G401.6 (cell line): Measurements from ENCODE around the gene TCOF1.
A peak's percentile ranks its signal among the peaks of the same experiment; 100 is the strongest.
"Not testable (repeated sequence)": the region's sequence is repeated elsewhere in the genome, so short reads cannot be mapped to it uniquely, and the experiment has no call there.

ENCODE experiments used
- FAIRE-seq: peaks from 2 replicates; lab custom pipeline; 2012; peaks lifted over from hg19 to GRCh38; lab: Jason Lieb, UNC

The TCOF1 gene

DNA sequence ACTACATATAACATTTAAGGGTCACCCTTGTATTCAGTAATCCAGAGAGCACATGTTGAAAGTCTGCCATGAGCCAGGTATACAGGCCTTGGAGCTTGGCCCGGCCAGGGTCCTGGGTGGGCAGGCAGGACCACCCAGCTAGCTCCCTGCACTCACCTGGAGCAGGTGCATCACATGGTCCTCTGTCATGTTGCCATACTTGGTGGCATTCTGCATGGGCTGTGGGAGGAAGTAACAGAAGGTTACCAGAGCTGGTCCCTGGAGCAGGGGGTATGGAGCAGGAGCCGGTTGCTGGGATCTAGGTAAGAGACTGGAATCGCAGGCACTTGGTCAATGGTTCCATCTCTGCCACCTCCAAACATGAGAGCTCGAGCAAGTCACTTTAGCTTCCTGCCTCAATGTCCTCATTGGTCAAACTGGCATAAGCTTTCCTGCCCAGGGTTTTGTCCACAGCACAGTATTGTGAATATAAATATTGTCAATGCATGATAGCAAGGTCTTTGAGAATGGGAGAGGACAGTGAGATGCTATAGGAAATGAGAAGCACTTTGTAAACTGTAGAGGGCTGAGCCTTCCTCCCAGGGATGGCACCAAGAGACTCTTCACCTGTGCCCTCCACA lies 48.7 kb downstream of the TCOF1 start:
- FAIRE-seq = no peak

DNA sequence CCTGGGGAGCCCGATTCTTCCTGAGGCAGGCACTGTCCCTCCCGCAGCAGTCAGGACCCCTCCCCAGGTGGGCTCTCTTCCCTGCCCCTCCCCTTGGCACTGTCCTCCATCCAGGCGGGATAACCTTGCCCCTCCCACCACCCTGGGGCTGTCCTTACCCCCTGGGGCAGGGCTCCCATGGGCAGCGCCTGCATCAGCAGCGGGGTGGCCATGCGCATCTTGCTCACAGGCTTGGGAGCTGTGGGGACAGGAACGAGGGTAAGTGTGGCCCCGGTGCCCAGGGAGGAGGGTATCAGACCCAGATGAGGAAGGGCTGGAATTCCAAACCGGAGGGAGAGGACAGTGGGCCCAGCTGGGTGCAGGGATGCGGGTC lies 49.2 kb downstream of the TCOF1 start:
- no peak for FAIRE-seq

DNA sequence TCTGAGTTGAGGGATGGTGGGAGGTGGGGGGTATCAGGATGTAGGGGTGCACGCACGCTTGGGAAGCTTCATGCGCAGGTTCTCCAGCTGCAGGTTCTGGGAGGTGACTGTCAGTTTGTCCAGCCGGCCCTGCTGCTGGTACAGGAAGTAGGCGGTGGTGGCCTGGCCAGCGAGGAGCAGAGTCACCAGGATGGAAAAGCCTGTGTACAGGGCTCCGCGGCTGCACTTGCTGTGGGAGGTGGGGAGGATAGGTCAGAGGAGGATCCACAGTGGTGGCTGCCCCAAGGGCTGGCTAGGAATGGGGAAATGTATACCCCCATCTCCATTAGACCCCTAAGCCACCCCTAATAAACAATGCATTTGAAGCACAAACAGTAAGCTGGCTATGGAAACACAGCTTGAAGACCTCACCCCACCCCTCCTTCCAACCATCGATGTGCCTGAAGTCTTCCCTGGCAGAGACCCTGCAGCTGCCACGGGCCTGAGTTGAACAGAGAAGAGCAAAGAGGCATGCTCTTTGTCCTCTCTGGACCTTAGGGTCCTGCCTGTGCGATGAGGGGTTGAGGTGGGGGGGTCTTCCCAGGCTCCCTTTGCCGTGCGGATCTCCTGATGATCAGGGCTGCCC lies 49.7 kb downstream of the TCOF1 start:
- no peak for FAIRE-seq

DNA sequence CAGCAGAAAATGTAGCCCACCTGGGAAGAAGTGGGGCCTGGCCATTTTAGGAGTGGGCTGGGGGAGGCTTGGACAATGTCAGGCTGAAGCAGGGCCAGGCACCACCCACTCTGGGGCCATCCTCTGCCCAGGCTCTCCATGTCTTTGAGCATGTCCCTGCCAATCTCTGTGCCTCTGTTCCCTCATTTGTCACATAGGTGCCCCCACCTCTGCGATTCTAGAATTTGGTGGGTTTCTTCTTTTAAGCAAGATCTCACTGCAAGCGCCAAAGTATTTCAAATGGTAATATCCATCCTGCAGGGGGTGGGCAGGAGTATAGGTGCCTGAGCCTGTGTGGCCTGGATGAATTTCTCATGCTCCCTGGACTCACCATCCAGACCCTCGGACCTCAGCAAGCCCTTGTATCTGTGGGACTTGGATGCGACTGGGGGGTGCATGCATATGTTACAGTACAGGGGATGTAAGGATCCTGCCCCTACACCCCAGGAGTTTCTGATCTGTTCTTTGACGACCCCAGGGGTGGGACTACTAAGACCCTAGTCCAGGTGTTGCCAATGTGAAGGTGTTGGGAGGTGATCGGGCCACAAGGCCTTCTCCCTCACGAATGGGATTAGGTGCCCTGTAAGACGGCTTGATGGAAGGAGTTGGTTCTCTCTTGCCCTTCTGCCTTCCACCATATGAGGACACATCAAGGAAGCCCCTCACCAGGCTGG lies 50.9 kb downstream of the TCOF1 start:
- FAIRE-seq = no peak

DNA sequence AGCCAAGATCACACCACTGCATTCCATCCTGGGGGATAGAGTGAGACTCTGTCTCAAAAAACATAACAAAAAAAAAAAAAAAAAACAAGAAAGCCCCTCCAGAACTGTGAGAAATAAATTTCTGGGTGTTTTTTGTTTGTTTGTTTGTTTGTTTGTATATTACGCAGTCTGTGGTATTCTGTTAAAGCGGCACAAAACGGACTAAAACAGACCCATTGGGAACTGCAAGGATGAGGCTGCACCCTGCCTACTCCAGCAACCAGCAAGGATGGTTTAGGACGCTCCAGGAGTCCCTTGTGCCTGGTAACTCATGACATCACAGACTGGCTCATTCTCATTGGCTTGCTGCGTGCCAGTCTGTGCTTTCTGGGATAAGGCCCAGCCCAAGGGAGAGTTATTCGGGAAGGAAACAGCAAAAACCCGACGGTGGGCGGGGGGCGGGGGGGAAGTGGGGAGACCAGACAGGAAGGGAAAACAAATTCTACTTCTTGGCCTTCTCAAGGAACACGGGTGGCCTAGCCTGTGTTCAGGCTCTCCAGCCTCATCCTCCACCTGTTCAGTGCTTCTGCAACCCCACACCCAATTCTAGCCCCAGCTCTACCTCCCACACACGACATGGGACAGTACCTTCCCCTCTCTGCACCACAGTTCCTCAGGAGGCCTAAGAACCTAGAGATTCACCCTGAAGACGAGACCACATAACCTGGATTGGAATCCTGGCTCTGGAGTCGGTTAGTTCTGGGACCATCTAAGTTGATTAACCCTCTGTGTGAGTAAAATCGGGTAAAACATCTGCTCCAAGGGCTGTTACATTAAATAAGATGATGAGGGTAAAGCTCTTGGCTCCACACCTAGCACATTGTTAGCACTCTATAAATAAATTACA lies 52.4 kb downstream of the TCOF1 start:
- FAIRE-seq = peak; percentile 94

DNA sequence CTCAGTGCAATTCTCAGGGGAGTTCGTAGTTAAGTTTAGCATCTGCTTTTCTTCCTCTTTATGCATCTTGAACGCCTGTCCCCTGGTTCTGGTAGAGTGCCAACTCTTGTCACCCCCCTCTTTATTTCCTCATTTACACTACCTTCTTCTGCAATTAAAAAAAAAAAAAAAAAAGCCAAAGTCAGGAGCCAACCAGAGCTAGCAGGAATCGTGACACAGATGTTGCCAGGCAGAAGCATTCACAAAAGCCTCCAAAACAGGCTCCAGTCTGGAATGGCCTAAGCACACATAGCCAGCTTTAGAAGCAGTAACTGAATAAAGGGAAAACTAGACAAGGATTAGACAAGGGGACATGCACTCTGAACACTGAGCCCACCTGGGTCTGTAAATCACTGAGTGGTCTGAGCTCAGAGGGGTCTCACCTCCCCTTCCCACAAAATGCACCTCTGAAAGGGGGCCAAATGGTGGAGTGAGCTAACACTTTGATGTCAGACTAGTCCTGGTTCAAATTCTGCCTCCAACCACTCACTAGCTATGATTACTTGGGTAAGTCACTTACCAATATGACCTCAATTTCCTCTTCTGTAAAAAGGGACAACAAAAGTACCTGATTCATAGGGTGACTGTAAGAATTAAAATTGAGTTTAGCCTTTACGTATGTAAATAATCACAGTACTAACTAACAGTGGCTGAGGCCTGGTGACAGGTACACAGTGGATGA lies 53.2 kb downstream of the TCOF1 start:
- FAIRE-seq = peak; percentile 91

DNA sequence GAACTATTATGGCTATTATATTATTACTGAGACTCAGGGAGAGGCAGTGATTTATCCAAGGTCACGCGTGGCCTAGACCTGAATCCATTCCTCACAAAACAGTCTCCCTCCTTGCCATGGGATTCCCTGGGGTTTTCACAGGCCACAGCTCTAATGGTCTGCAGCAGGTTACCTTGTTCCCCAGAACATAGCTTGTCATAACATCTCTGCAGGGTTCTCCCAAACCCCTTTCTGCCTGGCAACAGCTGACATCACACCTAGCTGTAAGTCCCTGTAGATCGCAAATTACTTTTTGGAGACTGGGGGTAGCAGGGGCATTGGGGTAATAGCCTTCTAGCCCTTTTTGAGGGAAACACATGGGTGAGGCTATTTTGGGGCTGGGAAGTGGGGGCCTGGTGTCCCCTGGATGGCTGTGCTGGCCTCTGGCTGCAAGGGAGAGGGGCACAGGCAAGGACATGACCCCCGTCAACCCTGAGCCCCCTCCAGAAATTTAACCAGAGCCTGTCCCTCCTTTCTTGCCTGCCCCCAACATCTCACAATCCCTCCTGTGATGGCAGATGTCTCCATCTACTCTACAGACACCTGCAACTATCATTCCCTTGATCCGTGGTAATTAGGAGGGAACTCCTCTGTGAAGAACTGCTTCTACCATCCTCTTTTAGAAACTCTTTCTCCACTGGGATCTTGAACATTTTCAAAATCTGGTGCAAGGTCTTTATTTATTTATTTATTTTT lies 53.9 kb downstream of the TCOF1 start:
- no peak for FAIRE-seq

DNA sequence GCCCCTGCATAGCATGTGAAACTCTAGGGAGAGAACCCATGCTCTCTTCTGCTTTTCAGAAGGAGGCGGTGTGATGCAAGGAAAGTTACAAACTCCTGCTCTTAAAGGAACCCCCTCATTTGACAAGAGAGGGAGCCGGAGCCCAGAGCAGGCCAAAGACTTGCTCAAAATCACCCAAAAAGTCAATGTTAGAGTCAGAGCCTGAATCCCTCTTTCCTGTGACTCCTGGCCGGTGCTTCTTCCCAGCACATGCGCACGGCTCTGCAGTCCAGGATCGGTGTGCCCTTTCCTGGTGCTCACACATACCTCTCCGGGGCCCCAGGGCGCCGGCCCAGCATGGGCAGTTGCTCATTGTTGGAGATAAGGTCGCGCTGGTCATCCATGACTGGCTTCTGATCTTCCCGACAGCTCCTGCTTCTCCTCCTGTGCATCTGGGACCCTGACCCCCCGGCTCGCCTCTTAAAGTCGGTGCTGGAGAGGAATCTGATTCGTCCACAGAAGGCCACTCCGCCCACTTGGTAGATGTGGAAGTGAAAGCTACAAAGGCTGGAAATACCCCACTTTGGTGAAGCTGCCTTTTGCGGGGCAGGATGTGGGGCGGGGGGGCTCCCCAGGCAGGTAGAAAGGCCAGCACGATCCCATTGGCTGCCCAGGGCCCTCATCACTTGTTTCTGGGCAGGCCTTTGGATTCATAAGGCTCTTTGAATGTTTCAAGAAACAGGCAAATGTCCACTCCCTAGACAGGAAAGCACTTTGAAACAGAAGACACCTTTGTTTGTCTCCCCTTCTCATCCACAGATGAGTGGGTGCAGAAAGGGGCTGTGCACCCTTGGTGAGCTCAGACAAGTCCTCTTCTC lies 55.0 kb downstream of the TCOF1 start, which contains the start of gene CD74:
TSS of gene CD74 (minus strand) at position 592 of the 857 bp plus-strand sequence. CDS start at position 431, 161 bp downstream.
- FAIRE-seq = peak; percentile 57

DNA sequence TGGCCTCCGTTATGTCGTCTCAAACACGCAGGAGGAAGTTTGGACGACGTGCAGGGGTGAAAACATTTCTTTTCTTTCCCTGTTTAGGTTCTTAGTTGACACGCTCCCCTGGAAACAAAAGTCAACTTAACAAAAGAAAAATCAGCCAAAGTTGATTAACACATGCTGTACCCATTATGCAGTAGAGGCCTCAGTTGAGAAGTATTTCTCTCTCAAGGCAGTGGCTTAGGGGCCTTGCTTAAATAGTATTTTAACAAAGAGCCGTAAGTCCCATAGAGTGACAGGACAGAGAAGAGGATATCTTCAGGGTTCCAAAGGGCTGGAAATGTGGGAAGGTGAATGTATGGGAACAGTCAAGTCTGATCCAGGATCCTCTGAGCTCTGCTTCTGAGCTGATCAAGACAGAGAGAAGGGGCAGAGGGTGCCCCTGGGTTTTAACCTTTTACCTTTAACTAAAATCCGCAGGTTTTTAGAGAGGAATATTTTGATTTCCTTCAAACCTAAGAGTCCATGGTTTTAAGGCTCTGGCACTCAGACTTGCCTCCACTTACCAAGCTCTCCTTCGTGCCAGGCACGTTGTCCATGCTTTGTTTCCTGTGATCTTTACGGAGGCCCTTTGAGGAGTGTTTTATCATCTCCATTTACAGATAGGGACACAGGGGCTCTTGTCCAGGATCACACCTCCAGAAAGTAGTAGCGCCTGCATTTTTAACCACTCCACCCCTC lies 55.8 kb downstream of the TCOF1 start:
- no peak for FAIRE-seq

DNA sequence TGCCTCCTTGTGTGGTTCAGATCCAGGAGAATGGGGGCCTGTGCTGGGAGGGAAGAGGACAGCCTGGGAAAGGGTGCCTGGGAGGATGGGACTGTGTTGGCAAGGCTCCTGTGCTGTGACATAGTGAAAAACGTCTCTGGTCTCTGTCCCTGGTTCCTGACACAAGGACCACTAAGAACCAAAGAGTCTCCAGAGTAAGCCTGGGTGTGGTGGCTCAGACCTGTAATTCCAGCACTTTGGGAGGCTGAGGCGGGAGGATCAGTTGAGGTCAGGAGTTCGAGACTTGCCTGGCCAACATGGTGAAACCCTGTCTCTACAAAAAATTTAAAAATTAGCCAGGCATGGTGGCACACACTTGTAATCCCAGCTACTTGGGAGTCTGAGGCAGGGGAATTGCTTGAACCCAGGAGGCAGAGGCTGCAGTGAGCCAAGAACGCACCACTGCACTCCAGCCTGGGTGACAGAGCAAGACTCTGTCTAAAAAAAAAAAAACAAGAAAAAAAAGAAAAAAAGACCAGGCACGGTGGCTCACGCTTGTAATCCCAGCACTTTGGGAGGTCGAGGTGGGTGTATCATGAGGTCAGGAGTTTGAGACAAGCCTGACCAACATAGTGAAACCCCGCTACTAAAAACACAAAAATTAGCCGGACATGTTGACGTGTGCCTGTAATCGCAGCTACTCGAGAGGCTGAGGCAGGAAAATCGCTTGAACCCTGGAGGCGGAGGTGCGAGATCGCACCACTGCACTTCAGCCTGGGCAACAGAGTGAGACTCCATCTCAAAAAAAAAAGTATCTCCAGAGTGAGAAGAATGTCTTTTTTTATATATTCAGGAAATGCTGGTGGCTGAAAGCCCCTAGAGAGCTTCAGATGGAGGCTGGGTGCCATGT lies 56.6 kb downstream of the TCOF1 start:
- FAIRE-seq = not testable (repeated sequence)

DNA sequence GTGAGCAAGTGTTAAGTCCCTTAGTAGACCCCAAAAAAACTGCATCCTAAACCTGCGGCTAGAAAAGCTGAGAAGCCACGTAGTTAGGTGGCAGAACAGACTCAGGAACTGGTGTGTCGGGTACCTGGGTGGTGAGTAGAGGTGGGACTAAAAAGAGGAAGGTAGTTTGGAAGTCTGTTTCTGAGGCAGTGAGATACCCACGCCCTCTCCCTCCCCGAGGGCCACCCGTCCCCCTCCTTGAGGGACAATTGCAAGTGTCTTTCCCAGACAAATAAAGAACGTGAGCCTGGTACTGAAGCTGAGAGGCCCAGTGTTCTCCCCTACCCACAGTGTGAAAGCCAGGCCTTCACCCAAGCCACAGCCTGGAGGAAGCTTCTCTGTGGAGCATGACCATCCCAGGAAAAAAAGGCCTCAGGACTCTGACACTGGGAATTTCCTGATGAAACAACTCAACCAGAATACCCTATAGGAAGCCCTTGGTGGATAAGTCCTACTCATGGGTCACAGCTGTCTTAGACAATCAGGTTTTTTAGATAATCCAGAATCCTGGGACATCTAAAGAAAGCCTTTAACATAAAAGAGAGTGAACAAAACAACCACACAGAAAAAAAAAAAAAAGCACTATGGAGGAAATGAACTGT lies 62.3 kb downstream of the TCOF1 start:
- FAIRE-seq = no peak

DNA sequence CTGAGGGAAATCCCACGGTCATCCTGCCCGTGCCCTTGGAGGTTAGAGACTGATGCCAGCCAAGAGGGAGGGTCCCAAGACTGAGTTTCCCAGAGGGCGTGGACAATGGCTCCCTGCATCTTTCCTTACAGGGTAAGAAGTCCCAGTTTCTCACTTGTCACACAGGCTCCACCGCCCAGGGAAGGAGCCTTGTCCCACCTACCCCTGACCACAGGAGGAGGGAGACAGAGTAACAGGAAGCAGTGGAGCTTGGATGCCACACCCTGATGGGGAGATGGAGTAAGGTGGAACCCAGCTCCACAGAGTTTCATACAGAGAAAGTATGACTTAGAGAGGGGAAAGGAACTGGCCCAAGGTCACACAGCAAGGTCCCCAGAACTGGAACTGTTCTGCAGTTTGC lies 64.6 kb downstream of the TCOF1 start:
- FAIRE-seq = no peak

DNA sequence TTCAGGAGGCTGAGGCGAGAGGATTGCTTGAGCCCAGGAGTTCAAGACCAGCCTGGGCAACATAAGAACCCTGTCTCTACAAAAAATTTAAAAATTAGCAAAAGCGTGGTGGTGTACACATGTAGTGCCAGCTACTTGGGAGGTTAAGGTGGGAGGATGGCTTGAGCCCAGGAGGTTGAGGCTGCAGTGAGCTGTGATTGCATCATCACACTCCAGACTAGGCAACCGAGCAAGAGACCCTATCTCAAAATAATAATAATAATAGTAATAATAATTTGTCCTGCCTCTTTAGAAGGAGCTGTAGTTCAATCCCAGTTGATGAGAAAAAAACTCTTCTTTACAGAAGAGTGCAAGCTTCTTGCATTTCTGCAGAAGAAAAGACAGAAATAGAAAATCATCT lies 65.3 kb downstream of the TCOF1 start:
- no peak for FAIRE-seq

DNA sequence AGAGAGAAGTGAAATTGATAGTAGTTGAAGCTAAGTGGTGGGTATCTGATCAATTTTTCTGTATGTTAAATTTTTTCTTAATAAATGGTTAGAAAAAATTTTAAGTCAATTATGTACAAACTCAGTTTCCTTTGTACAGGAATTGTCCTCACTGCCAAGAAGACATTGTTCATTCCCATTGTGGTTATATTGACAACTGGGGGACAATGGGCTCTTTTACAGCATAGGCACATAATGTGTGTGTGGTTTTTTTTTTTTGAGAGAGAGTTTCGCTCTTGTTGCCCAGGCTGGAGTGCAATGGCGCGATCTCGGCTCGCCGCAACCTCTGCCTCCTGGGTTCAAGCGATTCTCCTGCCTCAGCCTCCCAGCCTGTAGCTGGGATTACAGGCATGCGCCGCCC lies 68.7 kb downstream of the TCOF1 start:
- FAIRE-seq = not testable (repeated sequence)

DNA sequence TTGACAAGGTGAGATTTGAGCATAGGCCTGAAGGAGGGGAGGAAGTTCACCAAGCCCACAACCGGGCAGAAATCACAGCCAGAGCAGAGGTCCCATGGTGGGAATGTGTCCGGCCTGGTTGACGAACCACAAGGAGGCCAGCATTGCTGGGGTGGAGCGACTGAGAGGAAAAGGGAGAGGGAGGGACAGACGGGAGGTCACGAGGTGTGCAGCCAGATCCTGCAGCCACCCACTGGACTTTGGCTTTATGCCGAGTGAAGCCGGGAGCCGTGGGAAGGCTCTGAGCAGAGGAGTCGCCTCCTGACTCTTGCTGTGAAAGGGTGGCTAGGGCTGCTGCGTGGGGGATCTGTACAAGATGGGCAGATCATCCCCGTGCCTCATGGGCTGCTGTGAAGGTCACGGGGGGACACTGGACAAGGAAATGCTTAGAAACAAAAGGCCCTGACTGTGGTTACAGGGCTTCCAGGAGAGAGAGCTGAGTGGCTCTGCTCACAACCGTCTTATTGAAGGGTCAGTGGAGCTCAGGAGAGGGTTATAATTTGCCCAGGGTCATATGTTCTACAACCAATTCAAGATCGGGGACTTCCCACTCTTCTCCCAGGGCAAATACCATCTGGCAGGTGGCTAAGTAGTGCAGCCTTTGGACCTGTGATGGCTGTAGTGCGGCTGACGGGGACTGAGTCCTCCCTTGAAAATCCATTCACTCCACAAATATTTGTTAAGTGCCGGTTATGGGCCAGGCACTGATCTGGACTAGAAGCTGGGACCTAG lies 70.8 kb downstream of the TCOF1 start:
- no peak for FAIRE-seq

DNA sequence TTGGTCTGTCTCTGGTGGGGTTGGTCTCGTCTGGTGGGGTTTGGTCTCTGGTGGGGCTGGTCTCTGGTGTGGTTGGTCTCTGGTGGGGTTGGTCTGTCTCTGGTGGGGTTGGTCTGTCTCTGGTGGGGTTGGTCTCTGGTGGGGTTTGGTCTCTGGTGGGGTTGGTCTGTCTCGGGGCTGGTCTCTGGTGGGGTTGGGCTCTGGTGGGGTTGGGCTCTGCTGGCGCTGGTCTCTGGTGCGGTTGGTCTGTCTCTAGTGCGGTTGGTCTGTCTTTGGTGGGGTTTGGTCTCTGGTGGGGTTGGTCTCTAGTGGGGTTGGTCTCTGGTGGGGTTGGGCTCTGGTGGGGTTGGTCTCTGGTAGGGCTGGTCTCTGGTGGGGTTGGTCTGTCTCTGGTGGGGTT lies 71.5 kb downstream of the TCOF1 start:
- FAIRE-seq = no peak

DNA sequence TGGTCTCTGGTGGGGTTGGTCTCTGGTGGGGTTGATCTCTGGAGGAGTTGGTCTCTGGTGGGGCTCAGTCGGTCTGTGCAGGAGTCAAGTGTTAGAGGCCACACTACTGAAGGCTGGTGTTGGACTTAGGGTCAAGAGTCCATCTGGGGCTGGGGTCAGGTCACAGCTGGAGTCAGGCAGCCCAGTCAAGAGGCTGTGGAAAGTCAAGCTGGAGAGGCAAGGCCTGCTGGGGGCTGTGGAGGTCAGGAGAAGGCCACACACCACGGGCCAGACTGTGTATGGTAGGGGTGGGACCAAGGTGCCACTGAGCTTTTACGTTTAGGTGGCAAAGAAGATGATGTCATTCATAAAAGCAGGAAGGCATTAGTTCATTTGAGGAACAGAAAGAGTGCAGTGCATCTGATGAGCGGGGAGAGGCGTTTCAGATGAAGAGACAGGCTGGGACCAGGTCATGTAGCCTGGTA lies 71.9 kb downstream of the TCOF1 start:
- no peak for FAIRE-seq
